Measurements from ENCODE around the gene NELL1.
"Not testable (repeated sequence)": the region's sequence is repeated elsewhere in the genome, so short reads cannot be mapped to it uniquely, and the experiment has no call there.

Gene NELL1

DNA sequence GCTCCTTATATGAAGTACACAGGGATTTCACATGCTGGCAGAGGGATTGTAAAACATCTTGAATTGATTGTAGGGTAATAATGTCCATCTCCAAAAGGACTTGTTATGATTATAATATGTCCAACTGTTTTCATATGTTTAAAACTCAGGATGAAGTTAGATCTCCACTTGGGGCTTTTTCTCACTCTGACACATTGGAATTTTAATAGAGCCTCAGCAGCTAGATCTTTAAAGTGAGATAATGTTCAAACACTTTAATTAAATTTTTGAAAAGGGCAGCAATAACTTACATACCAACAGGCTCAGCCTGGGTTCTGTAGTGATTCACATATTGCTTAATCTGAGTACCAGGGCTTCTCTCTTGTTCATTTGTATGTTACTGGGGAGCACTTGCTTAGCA, 152.1 kb downstream of the NELL1 start:
- H2AFZ ChIP-seq (ENCODE audit: low read length, unreplicated experiment): no peak overlapping the region
- no peaks in the 10 kb centered on the region for H3K27me3 ChIP-seq (ENCODE audit: insufficient read depth, low read length)
- H3K27ac ChIP-seq (ENCODE audit: low read depth, low read length): no peak overlapping the region
- H3K4me3 ChIP-seq (ENCODE audit: low read depth, low read length): no peak overlapping the region
- no peaks in the 10 kb centered on the region for H3K36me3 ChIP-seq (ENCODE audit: insufficient read depth, low read length)
- no peaks in the 10 kb centered on the region for H3K4me1 ChIP-seq (ENCODE audit: control insufficient read depth, insufficient read depth, low read length, unreplicated experiment)
- H3K79me2 ChIP-seq (ENCODE audit: control insufficient read depth, insufficient read depth, low read length, unreplicated experiment): no peaks in the 10 kb centered on the region

DNA sequence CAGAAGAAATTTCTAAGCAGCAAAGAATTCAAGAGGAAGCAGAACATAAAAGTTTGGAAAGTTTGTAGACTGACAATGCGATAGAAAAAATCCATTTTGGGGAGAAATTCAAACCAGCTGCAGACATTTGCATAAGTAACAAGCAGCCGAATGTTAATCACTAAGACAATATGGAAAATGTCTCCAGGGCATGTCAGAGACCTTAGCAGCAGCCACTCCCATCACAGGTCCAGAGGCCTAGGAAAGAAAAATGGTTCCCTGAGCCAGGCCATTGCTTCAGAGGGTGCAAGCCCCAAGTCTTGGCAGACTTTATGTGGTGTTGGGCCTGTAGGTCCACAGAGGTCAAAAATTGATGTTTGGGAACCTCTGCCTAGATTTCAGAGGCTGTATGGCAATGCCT, 155.4 kb downstream of the NELL1 start:
- Histone ChIP-seq H3K36me3 (ENCODE audit: insufficient read depth, low read length) (no peaks in the 10 kb centered on the region), H3K27ac (ENCODE audit: low read depth, low read length) (no peak overlapping the region), H3K27me3 (ENCODE audit: insufficient read depth, low read length) (no peaks in the 10 kb centered on the region), H3K79me2 (ENCODE audit: control insufficient read depth, insufficient read depth, low read length, unreplicated experiment) (no peaks in the 10 kb centered on the region), H2AFZ (ENCODE audit: low read length, unreplicated experiment) (no peak overlapping the region), H3K4me3 (ENCODE audit: low read depth, low read length) (no peak overlapping the region), H3K4me1 (ENCODE audit: control insufficient read depth, insufficient read depth, low read length, unreplicated experiment) (no peaks in the 10 kb centered on the region)

DNA sequence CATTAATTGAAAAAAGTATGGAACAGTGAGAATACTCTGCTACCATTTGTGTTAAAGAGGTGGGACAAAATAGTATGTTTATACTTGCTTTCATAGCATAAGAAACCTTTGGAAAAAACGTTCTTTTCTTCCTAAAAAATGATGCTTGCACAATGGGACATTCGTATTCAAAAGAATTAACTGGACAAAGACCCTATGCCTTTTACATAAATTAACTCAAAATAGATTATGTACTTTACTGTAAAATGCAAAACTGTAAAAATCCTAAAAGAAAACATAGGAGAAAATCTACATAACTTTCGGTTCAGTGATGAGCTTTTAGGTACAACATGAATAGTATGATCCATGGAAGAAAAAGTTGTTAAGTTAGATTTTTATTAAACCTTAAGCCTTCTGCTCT, 166.2 kb downstream of the NELL1 start:
- no peaks in the 10 kb centered on the region for H3K27me3 ChIP-seq (ENCODE audit: insufficient read depth, low read length)
- no peak overlapping the region for H2AFZ ChIP-seq (ENCODE audit: low read length, unreplicated experiment)
- no peaks in the 10 kb centered on the region for H3K36me3 ChIP-seq (ENCODE audit: insufficient read depth, low read length)
- H3K4me1 ChIP-seq (ENCODE audit: control insufficient read depth, insufficient read depth, low read length, unreplicated experiment): no peaks in the 10 kb centered on the region
- H3K27ac ChIP-seq (ENCODE audit: low read depth, low read length): no peak overlapping the region
- no peak overlapping the region for H3K4me3 ChIP-seq (ENCODE audit: low read depth, low read length)
- H3K79me2 ChIP-seq (ENCODE audit: control insufficient read depth, insufficient read depth, low read length, unreplicated experiment): no peaks in the 10 kb centered on the region

DNA sequence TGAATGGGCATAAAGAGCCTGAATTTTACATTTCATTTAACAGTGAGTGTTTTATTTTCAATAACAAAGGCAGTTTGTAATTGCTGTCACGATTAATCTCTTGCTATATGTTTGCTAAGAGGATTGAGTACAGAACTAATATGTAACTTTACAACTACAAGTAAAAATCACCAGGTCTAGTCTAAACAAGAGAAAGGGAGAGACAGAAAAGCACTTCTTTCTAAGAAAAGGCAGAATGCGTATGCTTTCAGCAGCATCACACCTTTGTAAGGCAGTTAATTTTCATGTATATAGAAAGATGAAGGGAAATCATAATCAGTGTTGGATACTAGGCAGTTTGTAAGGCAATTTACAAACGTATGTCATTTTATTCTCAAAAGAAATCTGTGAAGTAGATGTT, 169.8 kb downstream of the NELL1 start:
- Histone ChIP-seq H3K36me3 (ENCODE audit: insufficient read depth, low read length) (no peaks in the 10 kb centered on the region), H3K4me3 (ENCODE audit: low read depth, low read length) (no peak overlapping the region), H2AFZ (ENCODE audit: low read length, unreplicated experiment) (no peak overlapping the region), H3K79me2 (ENCODE audit: control insufficient read depth, insufficient read depth, low read length, unreplicated experiment) (no peaks in the 10 kb centered on the region), H3K4me1 (ENCODE audit: control insufficient read depth, insufficient read depth, low read length, unreplicated experiment) (no peaks in the 10 kb centered on the region), H3K27ac (ENCODE audit: low read depth, low read length) (no peak overlapping the region), H3K27me3 (ENCODE audit: insufficient read depth, low read length) (no peaks in the 10 kb centered on the region)

DNA sequence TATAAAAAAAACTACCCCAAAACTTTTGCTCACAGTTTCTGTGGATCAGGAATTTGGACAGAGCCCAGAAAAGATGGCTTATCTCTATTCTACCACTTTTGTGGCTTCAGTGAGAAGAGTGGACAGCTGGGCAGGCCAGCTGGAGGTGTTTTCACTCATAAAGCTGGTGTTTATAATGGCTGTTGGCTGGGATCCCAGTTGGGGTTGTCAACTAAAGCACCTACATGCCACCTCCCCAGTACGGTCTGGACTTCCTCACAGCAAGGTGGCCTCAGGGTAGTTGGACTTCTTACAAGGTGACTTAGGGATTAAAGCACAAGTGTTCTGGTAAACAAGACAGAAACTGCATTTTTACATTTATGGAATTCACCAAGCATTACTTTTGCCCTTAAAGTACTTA, 171.0 kb downstream of the NELL1 start:
- no peaks in the 10 kb centered on the region for H3K36me3 ChIP-seq (ENCODE audit: insufficient read depth, low read length)
- no peak overlapping the region for H3K4me3 ChIP-seq (ENCODE audit: low read depth, low read length)
- H3K4me1 ChIP-seq (ENCODE audit: control insufficient read depth, insufficient read depth, low read length, unreplicated experiment): no peaks in the 10 kb centered on the region
- H3K27ac ChIP-seq (ENCODE audit: low read depth, low read length): no peak overlapping the region
- H3K79me2 ChIP-seq (ENCODE audit: control insufficient read depth, insufficient read depth, low read length, unreplicated experiment): no peaks in the 10 kb centered on the region
- no peaks in the 10 kb centered on the region for H3K27me3 ChIP-seq (ENCODE audit: insufficient read depth, low read length)
- H2AFZ ChIP-seq (ENCODE audit: low read length, unreplicated experiment): no peak overlapping the region

DNA sequence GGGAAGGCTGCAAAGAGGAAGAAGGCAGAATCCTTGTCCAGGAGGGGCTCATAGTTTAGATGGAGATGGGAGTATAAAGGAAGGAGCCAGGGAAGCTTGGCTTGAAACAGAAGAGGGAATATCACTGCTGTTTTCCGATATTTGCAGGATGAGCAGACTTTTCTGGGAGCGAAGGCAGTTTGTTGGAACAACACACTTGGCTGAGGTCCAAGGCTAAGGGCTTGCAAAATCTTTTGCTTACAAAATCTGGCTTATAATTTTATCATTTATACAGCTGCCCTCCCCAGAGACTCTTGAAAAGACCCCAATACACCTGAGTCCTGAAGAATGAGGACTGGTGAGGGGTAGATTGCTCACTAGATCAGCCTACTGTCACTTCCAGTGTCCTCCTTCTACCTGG, 174.8 kb downstream of the NELL1 start:
- H2AFZ ChIP-seq (ENCODE audit: low read length, unreplicated experiment): no peak overlapping the region

DNA sequence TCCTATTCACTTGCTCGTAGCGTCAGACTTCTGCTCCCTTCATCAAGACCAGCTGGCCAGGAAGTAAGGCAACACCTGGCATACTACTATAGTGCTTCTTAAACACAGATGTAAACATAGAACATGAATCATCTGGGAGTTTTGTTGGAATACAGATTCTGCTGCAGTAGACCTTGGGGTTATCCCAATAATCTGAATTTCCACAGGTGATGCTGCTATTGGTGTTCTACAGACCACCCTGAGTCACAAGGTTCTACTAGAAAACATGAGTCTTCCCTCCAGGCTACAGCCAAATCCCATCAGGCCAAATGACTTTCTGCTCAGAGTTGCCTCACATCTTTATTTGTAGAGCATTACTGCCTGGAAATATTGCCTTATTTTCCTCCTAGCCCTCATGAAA, 175.2 kb downstream of the NELL1 start:
- Histone ChIP-seq H2AFZ (ENCODE audit: low read length, unreplicated experiment) (no peak overlapping the region), H3K4me1 (ENCODE audit: control insufficient read depth, insufficient read depth, low read length, unreplicated experiment) (no peaks in the 10 kb centered on the region), H3K27me3 (ENCODE audit: insufficient read depth, low read length) (no peaks in the 10 kb centered on the region), H3K79me2 (ENCODE audit: control insufficient read depth, insufficient read depth, low read length, unreplicated experiment) (no peaks in the 10 kb centered on the region), H3K4me3 (ENCODE audit: low read depth, low read length) (no peak overlapping the region), H3K36me3 (ENCODE audit: insufficient read depth, low read length) (no peaks in the 10 kb centered on the region), H3K27ac (ENCODE audit: low read depth, low read length) (no peak overlapping the region)

More for the DNA sequence above, 174.8 kb downstream of the NELL1 start:
- no peak overlapping the region for H3K4me3 ChIP-seq (ENCODE audit: low read depth, low read length)
- no peaks in the 10 kb centered on the region for H3K27me3 ChIP-seq (ENCODE audit: insufficient read depth, low read length)
- H3K4me1 ChIP-seq (ENCODE audit: control insufficient read depth, insufficient read depth, low read length, unreplicated experiment): no peaks in the 10 kb centered on the region
- no peaks in the 10 kb centered on the region for H3K79me2 ChIP-seq (ENCODE audit: control insufficient read depth, insufficient read depth, low read length, unreplicated experiment)
- H3K36me3 ChIP-seq (ENCODE audit: insufficient read depth, low read length): no peaks in the 10 kb centered on the region
- H3K27ac ChIP-seq (ENCODE audit: low read depth, low read length): no peak overlapping the region

DNA sequence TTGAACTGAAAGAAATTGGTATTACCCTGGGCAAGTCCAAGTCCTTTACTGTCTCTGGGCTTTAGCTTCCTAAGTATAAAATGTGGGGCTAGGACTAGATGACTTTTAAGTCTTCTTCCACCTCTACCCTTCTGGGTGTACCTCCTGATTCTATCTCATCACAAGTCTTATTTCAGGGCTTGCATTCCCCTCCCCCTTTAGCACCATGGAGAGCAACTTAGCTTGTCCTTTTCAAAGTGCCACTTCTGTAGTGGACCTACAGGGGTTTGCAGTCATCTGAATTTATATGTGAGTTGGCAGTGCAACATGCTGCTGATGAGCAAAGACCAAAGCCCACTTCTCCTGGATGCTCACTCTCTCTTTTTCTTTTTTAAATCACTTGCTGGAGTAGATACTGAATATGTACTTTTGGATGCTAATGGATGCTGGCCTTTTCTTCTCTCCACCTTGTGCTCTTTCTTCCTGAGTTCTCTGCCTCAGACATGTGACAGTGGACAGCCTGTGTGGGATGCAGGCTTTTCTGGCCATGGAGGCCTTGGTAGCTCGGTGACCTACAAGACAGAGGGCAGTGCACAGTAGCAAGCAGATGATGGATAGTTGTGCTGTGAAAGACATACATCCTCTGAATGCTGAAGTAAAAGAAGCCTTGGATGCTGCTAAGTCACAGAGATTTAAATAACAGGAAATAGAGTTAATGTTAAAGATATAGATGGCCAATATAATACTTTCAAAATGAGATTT, 185.0 kb downstream of the NELL1 start:
- Histone ChIP-seq H3K27ac (ENCODE audit: low read depth, low read length) (no peak overlapping the region), H3K27me3 (ENCODE audit: insufficient read depth, low read length) (no peaks in the 10 kb centered on the region), H2AFZ (ENCODE audit: low read length, unreplicated experiment) (no peak overlapping the region), H3K4me1 (ENCODE audit: control insufficient read depth, insufficient read depth, low read length, unreplicated experiment) (no peaks in the 10 kb centered on the region), H3K79me2 (ENCODE audit: control insufficient read depth, insufficient read depth, low read length, unreplicated experiment) (no peaks in the 10 kb centered on the region), H3K36me3 (ENCODE audit: insufficient read depth, low read length) (no peaks in the 10 kb centered on the region), H3K4me3 (ENCODE audit: low read depth, low read length) (no peak overlapping the region)

DNA sequence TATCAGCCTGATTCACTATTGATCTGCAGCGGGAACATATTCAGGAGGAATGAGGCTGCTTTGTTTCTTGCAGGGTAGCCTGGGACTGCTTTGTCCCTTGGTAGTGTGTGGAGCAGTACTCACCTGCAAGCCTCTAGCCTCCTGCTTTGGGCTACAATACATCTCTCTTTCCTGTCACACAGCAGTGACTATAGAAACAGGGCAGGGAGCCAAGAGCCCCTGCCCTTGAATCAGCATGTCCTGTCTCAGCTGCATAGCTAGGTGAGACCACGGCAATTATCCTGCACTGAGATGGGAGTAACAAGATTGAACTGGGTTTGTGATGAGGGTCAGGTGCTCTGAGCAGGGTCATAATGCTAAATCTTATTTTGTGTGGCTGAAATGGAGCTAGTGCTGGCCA, 191.9 kb downstream of the NELL1 start:
- Histone ChIP-seq H3K4me3 (ENCODE audit: low read depth, low read length) (no peak overlapping the region), H3K36me3 (ENCODE audit: insufficient read depth, low read length) (no peaks in the 10 kb centered on the region), H3K27me3 (ENCODE audit: insufficient read depth, low read length) (no peaks in the 10 kb centered on the region), H3K79me2 (ENCODE audit: control insufficient read depth, insufficient read depth, low read length, unreplicated experiment) (no peaks in the 10 kb centered on the region), H2AFZ (ENCODE audit: low read length, unreplicated experiment) (no peak overlapping the region), H3K4me1 (ENCODE audit: control insufficient read depth, insufficient read depth, low read length, unreplicated experiment) (no peaks in the 10 kb centered on the region), H3K27ac (ENCODE audit: low read depth, low read length) (no peak overlapping the region)

DNA sequence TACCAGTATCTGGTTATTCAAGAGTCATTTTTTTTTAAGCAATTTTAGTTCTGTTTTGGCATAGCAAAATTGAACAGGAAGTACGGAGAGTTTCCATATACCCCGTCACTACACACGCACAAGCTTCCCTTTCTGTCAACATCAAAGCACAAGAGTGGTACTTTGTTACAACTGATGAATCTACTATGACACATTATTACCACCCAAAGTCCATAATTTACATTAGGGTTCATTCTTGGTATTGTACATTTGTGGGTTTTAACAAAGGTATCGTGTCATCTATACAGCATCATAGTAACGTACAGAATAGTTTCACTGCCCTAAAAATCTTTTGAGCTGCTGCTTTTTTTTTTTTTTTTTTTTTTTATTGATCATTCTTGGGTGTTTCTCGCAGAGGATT, 192.9 kb downstream of the NELL1 start:
- H3K27me3 ChIP-seq (ENCODE audit: insufficient read depth, low read length); H3K4me1 ChIP-seq (ENCODE audit: control insufficient read depth, insufficient read depth, low read length, unreplicated experiment); H3K4me3 ChIP-seq (ENCODE audit: low read depth, low read length): not testable (repeated sequence)

DNA sequence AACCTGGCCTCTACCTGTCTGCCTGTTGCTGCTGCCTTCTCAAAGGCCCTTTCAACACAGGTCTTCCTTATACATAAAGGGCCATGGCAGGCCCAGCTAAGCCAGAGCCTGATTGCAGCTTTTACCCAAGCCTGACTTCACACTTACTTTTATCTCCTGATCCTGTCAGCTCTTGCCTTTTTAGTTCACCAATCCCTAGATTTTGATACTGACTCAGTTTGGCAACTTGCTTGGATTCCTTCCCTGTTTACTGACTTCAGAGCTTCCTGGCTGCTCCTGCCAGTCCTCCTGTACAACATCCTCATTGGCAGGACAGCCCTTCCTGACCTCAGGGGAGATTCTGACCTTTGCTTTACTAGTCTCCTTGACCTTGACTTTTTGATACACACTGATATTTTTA, 195.2 kb downstream of the NELL1 start:
- Histone ChIP-seq H3K27me3 (ENCODE audit: insufficient read depth, low read length) (no peaks in the 10 kb centered on the region), H3K27ac (ENCODE audit: low read depth, low read length) (no peak overlapping the region), H3K4me1 (ENCODE audit: control insufficient read depth, insufficient read depth, low read length, unreplicated experiment) (no peaks in the 10 kb centered on the region), H3K36me3 (ENCODE audit: insufficient read depth, low read length) (no peaks in the 10 kb centered on the region), H3K4me3 (ENCODE audit: low read depth, low read length) (no peak overlapping the region), H3K79me2 (ENCODE audit: control insufficient read depth, insufficient read depth, low read length, unreplicated experiment) (no peaks in the 10 kb centered on the region), H2AFZ (ENCODE audit: low read length, unreplicated experiment) (no peak overlapping the region)

More for the DNA sequence above, 192.9 kb downstream of the NELL1 start:
- H3K36me3 ChIP-seq (ENCODE audit: insufficient read depth, low read length); H2AFZ ChIP-seq (ENCODE audit: low read length, unreplicated experiment); H3K27ac ChIP-seq (ENCODE audit: low read depth, low read length); H3K79me2 ChIP-seq (ENCODE audit: control insufficient read depth, insufficient read depth, low read length, unreplicated experiment): not testable (repeated sequence)

All from ACC112 (cell line).